Activated T-helper 1 cell treated with anti-CD3 and anti-CD28 coated beads, Interleukin-12 subunit alpha, Interleukin-12 subunit beta, Interleukin-2, Interleukin-4 antibody, amounts not matched to agents 30 ng/mL and 10 ng/mL and 1 ng/mL, durations not matched to agents 14 hours and 24 hours and 36 hours (primary cell): ENCODE measurements around the gene CLEC7A. TPM values are rescaled to one million over a fixed set of nuclear protein-coding genes. Genes with fewer than 3 reads are reported as not detected.

Source experiments
- DNase-seq: peaks from one replicate; pipeline ENCODE4 v3.0.0; 2021; ENCODE audit warnings: low spot score
- H3K27ac Mint-ChIP-seq: one replicate; pipeline ENCODE4 v1.8.0; 2021; ENCODE audit warnings: mild to moderate bottlenecking, mixed read lengths
- H3K27me3 Mint-ChIP-seq: one replicate; pipeline ENCODE4 v1.8.0; 2022; ENCODE audit warnings: mild to moderate bottlenecking, moderate library complexity, mixed read lengths; ENCODE audit not compliant: insufficient read depth
- H3K36me3 Mint-ChIP-seq: one replicate; pipeline ENCODE4 v1.8.0; 2021; ENCODE audit warnings: low read depth, mixed read lengths
- H3K4me1 Mint-ChIP-seq: one replicate; pipeline ENCODE4 v1.8.0; 2021; ENCODE audit warnings: low read depth, mixed read lengths
- H3K4me3 Mint-ChIP-seq: one replicate; pipeline ENCODE4 v1.8.0; 2021; ENCODE audit warnings: mild to moderate bottlenecking, moderate library complexity, mixed read lengths
- H3K9me3 Mint-ChIP-seq: one replicate; pipeline ENCODE4 v1.8.0; 2021; ENCODE audit warnings: mixed read lengths
- intact Hi-C: fragments of 100-400 bp; cut with micrococcal nuclease; formaldehyde crosslinking; loops from one replicate; pipeline ENCODE4 v1.15.1; 2024
- total RNA-seq: library from RNA; stranded (reverse); gene quantifications from 2 replicates; pipeline ENCODE4 v1.2.3, GENCODE V29; 2022

Gene CLEC7A
- total RNA-seq, 1 donor from 2014 or later = not detected

GRCh38 chr12:10131111-10131690 lies 1.2 kb upstream of the CLEC7A start:
- intact Hi-C loops = loop anchor here (5.0 kb wide), 1 partner anchor 334 kb away; no protein-coding TSS in a partner anchor
- Mint-ChIP-seq H3K27ac (no peak overlapping the region), H3K36me3 (no peaks in the 10 kb centered on the region), H3K9me3 (no peaks in the 10 kb centered on the region), H3K4me3 (no peak overlapping the region), H3K27me3 (peaks cover 39% of the 10 kb centered on the region), H3K4me1 (peaks cover 16% of the 10 kb centered on the region)
- DNase-seq = no peak

GRCh38 chr12:10128687-10129086 lies 1.3 kb downstream of the CLEC7A start:
- no peak for DNase-seq
- intact Hi-C loops = no loop called here
- no peak overlapping the region for H3K4me3 Mint-ChIP-seq
- H3K27me3 Mint-ChIP-seq = peaks cover 37% of the 10 kb centered on the region
- H3K4me1 Mint-ChIP-seq = peaks cover 16% of the 10 kb centered on the region
- no peaks in the 10 kb centered on the region for H3K9me3 Mint-ChIP-seq
- H3K36me3 Mint-ChIP-seq = no peaks in the 10 kb centered on the region
- H3K27ac Mint-ChIP-seq = no peak overlapping the region

GRCh38 chr12:10126413-10126812 lies 3.6 kb downstream of the CLEC7A start:
- H3K27me3 Mint-ChIP-seq = peaks cover 33% of the 10 kb centered on the region
- no peak overlapping the region for H3K27ac Mint-ChIP-seq
- no peak overlapping the region for H3K4me3 Mint-ChIP-seq
- intact Hi-C loops = no loop called here
- no peak for DNase-seq
- H3K9me3 Mint-ChIP-seq = no peaks in the 10 kb centered on the region
- peaks cover 16% of the 10 kb centered on the region for H3K4me1 Mint-ChIP-seq
- no peaks in the 10 kb centered on the region for H3K36me3 Mint-ChIP-seq

- no peaks in the 10 kb centered on the region for H3K9me3 Mint-ChIP-seq
- no peak overlapping the region for H3K27ac Mint-ChIP-seq
- H3K27me3 Mint-ChIP-seq = peaks cover 28% of the 10 kb centered on the region
- no peak for DNase-seq
- intact Hi-C loops = no loop called here
- no peak overlapping the region for H3K4me3 Mint-ChIP-seq
- H3K4me1 Mint-ChIP-seq = no peaks in the 10 kb centered on the region
- no peaks in the 10 kb centered on the region for H3K36me3 Mint-ChIP-seq
These were observed 7.3 kb downstream of the CLEC7A start for GRCh38 chr12:10122689-10123088.

GRCh38 chr12:10121278-10121677 lies 8.7 kb downstream of the CLEC7A start:
- no peak for DNase-seq
- intact Hi-C loops = no loop called here
- Mint-ChIP-seq H3K27me3 (peaks cover 19% of the 10 kb centered on the region), H3K9me3 (no peaks in the 10 kb centered on the region), H3K4me1 (no peaks in the 10 kb centered on the region), H3K36me3 (no peaks in the 10 kb centered on the region), H3K27ac (no peak overlapping the region), H3K4me3 (no peak overlapping the region)

GRCh38 chr12:10119066-10119465 lies 10.9 kb downstream of the CLEC7A start:
- intact Hi-C loops = no loop called here
- Mint-ChIP-seq H3K4me3 (no peak overlapping the region), H3K27ac (no peak overlapping the region), H3K36me3 (no peaks in the 10 kb centered on the region), H3K9me3 (no peaks in the 10 kb centered on the region), H3K27me3 (peaks cover 12% of the 10 kb centered on the region), H3K4me1 (no peaks in the 10 kb centered on the region)
- no peak for DNase-seq

- intact Hi-C loops = no loop called here
- H3K36me3 Mint-ChIP-seq = no peaks in the 10 kb centered on the region
- H3K4me1 Mint-ChIP-seq = no peaks in the 10 kb centered on the region
- H3K27ac Mint-ChIP-seq = no peak overlapping the region
- no peak overlapping the region for H3K4me3 Mint-ChIP-seq
- no peaks in the 10 kb centered on the region for H3K9me3 Mint-ChIP-seq
- H3K27me3 Mint-ChIP-seq = peaks cover 13% of the 10 kb centered on the region
- no peak for DNase-seq
These were observed 14.1 kb downstream of the CLEC7A start for GRCh38 chr12:10115890-10116289.

- Mint-ChIP-seq H3K4me3 (no peak overlapping the region), H3K36me3 (no peaks in the 10 kb centered on the region), H3K27me3 (peaks cover 13% of the 10 kb centered on the region), H3K27ac (no peak overlapping the region), H3K9me3 (no peaks in the 10 kb centered on the region), H3K4me1 (no peaks in the 10 kb centered on the region)
- intact Hi-C loops = no loop called here
- DNase-seq = no peak
These were observed 14.7 kb downstream of the CLEC7A start for GRCh38 chr12:10115311-10115710.

- Mint-ChIP-seq H3K4me3 (no peak overlapping the region), H3K27ac (no peak overlapping the region), H3K9me3 (no peaks in the 10 kb centered on the region), H3K4me1 (no peaks in the 10 kb centered on the region), H3K27me3 (peaks cover 5% of the 10 kb centered on the region), H3K36me3 (no peaks in the 10 kb centered on the region)
- intact Hi-C loops = no loop called here
- DNase-seq = no peak
These were observed 16.1 kb downstream of the CLEC7A start for GRCh38 chr12:10113920-10114319.

GRCh38 chr12:10113075-10113474 lies 16.9 kb downstream of the CLEC7A start:
- Mint-ChIP-seq H3K27ac (no peak overlapping the region), H3K27me3 (peaks cover 7% of the 10 kb centered on the region), H3K9me3 (no peaks in the 10 kb centered on the region), H3K4me3 (no peak overlapping the region), H3K4me1 (no peaks in the 10 kb centered on the region), H3K36me3 (no peaks in the 10 kb centered on the region)
- DNase-seq = no peak
- intact Hi-C loops = no loop called here

GRCh38 chr12:10111451-10111850 lies 18.5 kb downstream of the CLEC7A start:
- intact Hi-C loops = no loop called here
- Mint-ChIP-seq H3K4me3 (no peak overlapping the region), H3K27me3 (peaks cover 18% of the 10 kb centered on the region), H3K4me1 (no peaks in the 10 kb centered on the region), H3K9me3 (no peaks in the 10 kb centered on the region), H3K27ac (no peak overlapping the region), H3K36me3 (no peaks in the 10 kb centered on the region)
- no peak for DNase-seq

- Mint-ChIP-seq H3K4me3 (no peak overlapping the region), H3K4me1 (no peaks in the 10 kb centered on the region), H3K27me3 (peaks cover 26% of the 10 kb centered on the region), H3K9me3 (no peaks in the 10 kb centered on the region), H3K36me3 (no peaks in the 10 kb centered on the region), H3K27ac (no peak overlapping the region)
- intact Hi-C loops = no loop called here
- DNase-seq = no peak
These were observed 19.6 kb downstream of the CLEC7A start for GRCh38 chr12:10110256-10110844.

GRCh38 chr12:10102322-10102721 lies 27.7 kb downstream of the CLEC7A start:
- H3K27ac Mint-ChIP-seq = no peak overlapping the region
- DNase-seq = no peak
- H3K4me3 Mint-ChIP-seq = no peak overlapping the region
- intact Hi-C loops = no loop called here
- H3K9me3 Mint-ChIP-seq = no peaks in the 10 kb centered on the region
- no peaks in the 10 kb centered on the region for H3K36me3 Mint-ChIP-seq
- H3K4me1 Mint-ChIP-seq = no peaks in the 10 kb centered on the region
- peaks cover 24% of the 10 kb centered on the region for H3K27me3 Mint-ChIP-seq
